Loucy (cell line): ENCODE results near the gene ENDOD1.

ENCODE experiments used
- CTCF ChIP-seq: fragments of 200-600 bp; sonication (generic); conservative IDR thresholded peaks from 2 replicates; pipeline ENCODE4 v1.5.1; 2014; ENCODE audit warnings: mild to moderate bottlenecking, antibody characterized with exemption, low read length
- EZH2phosphoT487 ChIP-seq: fragments of 200-600 bp; IDR thresholded peaks from 2 replicates; pipeline ENCODE4 v1.6.1; 2018; ENCODE audit warnings: antibody characterized with exemption, mild to moderate bottlenecking, moderate library complexity, borderline replicate concordance

- TF ChIP-seq CTCF (no peak), EZH2phosphoT487 (no peak)
Measured at GRCh38 chr11:95042906-95043305, 46.7 kb upstream of the ENDOD1 start.
